GM21619 (cell line): ENCODE data around the gene EDAR.

ENCODE experiments used
- ATAC-seq: cut with Tn5 transposase; IDR thresholded peaks from one replicate; pipeline ENCODE4 v1.9.1; 2021; ENCODE audit not compliant: unreplicated experiment

The EDAR gene

DNA sequence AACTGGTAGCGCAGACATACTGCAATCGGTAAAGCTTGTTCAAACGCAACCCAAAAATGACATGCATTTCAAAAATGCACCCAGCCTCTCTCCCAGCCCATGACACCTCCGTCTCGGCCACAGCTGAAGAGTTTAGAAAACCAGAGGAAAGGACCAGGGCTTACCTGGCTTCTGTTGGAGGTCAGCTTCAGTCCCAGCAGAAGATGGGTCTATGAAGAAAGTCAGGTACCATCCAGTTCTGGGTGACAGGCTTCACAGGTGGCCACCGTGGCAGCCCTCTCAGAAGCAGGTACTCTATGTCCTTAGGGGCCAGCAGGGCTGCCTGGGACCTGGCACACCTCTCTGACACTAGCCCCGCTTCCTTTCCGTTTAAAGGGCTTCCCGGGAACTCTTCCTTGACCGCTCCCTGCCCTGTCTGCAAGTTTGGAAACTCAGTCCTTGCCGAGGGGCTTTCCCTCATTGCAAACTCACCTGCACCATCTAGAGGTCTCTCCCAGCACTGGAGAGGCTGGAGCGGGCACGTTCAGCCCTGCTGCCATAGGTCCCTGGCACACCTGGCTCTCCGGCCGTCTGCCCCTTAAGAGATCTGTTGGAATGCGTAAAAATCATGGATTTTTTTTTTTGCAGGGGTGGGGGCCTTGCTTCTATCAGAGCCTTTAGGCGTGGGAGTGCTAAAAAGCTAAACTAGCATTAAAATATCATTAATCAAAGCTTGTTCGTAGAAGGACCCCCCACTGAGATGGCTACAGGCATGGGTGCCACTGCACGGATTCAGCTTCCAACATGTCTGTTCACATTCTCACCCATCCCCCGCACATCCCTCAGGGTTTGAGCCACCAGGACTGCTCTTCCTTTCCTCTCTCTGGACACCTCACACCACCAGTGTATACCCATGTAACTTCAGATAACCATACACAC is at the start of gene EDAR:
TSS of gene EDAR (minus strand) at position 425 of the 918 bp plus-strand sequence. CDS start 58,206 bp downstream, outside the sequence.
- ATAC-seq, result no peak

DNA sequence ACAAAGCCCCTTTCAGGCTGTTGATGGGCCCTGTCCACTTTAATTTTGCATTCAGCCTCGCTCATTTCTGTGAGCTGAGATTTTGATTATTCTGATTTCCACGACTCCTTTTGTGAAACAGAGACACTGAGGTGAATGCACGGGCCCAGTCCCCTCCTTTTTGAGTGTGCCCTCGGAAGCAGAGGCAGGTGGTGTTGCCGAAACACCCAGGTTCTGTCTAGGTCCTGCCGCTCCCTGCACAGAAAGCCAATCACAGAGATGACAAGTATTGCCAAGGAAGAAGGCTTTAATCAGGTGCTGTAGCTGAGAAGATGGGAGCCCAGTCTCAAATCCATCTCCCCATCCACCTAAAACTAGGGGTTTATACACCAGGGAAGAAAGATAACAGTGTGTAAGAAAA is 44.2 kb upstream of the EDAR start:
- no peak for ATAC-seq

DNA sequence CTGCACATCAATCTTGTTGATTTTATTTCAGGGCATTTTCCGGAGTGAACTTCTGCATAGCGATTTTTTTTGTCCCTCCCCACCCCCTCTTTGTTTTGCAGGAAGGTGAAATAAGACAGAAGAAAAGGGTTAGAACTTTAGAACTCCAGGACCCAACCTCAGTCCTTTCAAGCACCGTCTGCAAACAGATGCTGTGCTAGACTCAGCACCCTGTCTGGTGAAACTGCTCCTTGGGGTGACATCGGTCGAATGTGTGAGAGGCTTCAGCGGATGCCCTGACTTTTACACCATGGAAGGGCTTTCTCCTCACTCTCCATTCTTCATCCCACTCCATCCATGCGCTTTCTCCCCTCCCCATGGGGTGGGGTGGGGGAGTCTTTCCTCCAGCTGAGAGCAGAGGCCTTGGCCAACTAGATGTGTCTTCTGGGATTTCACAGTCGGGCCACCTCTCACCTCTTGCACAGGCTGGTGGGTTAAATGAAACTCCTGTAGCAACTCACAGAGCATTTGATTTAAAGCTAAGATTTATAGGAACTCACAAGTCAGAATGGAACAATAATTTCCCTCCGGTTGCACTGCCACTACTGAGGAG is 43.3 kb upstream of the EDAR start:
- no peak for ATAC-seq

DNA sequence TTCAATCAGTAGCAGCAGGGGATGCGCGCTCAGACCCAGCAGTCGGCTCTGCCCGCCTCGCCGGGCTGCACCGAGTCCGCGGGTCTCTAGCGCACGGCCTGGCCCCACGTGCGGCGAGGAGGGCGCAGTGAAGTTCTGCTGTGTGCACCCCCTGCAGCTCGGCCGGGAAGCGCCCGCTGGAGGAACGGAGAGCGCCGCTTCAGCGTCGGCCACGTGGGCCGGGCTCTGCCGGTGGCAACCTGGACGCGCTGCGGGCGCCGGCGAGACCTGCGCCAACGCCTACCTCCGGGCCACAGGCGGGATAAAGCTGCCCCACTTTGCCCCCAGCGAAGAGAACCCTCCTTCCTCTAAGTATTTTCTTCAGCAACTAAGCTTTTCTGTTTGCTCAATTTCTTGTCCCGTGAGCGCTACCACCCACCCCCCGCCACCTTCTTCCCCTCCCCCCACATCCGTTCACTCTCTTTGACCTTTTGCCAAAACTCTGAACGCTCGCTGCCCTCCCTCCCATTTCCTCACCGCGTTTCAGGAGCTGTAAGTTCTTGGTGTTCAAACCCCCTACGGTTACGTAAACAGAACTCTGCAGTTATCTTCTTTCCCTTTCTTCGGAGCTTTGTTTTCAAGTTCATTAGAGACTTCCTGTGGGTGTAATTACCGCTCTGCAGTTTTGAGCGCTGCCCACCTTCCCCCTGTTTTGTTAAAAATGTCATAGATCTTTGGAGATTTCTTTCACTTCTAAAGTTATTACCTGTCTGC is 42.6 kb upstream of the EDAR start:
- ATAC-seq, result peak; percentile 55

DNA sequence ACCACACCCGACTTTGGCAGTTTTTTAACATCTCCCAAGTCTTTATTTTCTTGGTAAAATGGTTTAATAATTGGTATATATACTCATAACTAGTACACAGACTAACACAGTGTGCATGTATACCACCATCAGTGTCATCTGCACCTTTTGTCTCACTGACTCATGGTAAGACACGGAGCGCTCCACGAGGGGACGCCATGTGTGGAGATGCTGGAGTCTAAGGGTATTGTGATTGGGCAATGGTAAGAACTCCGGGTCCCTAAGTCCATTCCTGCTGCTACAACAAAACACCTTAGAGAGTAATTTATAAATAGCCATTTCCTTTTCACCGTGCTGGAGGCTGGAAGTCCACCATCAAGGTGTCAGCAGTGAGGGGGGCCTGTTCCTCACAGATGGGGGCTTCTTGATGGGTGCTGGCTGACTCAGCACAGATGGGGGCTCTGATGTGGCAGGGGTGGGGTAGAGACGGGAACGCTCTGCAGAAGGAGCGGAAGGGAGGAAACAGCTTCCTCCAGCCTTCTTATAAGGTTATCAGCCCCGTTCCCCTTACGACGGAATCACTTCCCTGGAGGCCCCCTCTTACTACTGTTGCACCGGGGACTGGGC is 42.0 kb upstream of the EDAR start:
- ATAC-seq, result no peak

DNA sequence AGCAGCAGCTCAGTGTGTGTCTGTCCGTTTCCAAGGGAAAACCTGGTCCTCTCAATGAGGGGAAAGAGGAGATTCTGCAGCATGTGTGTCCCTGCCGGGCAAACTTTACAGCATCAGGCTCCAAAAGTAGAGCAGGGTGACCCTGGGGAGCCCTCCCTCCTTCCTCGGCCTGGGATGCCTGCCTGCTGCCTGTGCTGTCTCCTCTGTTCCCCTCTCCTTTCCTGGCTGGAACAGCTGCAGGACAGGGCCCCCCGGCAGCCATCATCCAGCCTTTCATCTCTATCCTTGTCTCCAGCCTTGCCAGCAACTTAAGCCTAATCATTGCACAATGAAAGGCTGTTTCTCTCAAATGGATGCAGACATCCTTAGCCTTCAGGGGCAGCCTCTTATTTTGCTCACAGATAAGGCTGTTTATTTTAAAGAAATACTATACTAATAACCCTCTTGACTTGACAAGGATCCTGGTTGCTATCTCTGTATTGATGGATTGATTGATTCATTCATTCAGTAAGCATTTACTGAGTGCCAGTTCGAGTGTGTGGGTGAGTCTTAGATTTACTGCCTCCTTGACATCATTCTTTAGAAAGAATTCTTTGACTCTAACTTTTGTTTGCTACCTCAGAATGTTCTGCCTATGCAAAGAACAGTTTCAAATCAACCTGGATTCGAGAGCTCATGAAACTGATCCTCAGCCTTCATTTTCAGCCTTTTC is 40.6 kb upstream of the EDAR start:
- no peak for ATAC-seq

DNA sequence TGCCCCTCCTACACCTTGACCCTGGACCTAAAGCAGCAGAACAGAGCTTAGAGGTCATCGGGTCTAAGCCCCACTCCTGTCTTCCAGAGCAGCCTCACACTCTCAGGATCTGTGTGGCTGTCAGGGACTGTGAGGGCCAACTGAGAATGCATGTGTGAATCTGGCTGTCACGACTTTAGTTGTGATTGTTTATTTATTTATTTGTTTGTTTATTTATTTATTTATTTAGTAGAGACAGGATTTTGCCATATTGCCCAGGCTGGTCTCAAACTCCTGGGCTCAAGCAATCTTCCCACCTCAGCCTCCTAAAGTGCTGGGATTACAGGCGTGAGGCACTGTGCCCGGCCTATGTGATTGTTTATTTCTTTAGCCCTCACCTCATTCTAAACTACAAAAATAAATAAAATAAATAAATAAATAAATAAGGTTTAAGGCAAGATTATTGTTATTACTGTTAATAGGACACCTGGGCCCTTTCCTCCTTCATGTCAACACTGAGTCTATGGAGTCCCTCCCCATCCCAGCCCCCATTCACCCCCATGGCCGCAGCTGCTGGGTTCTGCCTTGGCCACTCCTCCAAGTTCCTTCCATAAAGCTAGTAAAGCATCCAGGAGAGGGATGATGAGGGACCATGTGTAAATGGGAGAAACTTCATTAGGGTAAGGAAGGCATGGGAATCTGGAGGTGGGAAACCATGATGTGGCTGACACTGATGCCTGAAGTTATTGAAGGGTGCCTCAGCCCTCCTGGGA is 39.9 kb upstream of the EDAR start:
- no peak for ATAC-seq

DNA sequence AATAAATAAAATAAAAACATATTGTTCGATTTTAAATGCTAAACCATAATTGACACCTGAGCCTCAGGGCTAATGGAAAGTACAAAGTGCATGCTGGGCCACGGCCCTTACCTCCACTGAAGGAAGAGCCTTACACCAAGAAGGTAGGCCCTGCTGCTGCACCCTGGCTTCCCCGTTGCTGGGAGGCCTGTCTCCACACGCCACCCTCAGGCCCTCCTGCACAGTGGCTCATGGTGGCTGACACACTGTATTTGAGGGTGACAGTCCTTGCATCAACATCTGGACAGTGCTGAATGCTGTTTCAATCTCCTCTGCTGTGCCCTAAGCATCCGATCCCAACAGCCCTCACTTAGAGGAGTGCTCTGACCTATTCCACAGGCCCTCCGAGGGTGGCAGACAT is 39.3 kb upstream of the EDAR start:
- ATAC-seq, result no peak

DNA sequence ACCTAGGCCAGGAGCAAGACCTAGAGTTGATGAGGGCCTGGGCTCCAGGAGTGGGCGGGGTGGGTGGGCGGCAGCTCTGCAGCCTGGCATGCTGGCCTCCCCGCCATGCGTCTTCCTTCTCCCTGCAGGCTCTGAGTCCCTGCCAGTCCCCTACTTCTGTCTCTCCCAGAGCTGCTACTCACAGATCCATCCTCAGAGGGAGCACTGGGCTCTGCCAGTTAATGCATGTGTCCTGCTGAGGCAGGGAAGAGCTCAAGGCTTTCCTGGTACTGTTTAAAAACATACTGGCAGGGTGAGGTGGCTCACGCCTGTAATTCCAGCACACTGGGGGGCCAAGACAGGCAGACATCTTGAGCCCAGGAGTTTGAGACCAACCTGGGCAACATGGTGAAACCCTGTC is 38.7 kb upstream of the EDAR start:
- no peak for ATAC-seq

DNA sequence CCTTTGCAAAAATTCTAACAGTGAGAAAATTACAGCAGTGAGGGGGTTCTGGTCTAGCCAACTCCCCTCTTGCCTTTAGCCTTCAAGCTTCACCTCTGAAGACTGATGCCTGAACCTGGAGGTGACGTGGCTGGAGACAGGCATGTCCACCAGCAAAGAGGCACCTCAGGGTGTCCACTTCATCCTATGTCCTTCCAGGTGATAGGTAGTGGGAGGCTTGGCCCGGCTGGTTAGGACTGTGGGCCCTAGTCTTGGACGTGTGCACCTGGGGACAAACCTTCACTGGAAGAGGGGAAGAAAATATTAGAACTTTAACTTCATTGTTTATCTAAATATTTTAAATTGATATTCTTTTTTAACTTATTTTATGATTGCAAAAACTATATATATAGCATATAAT is 35.5 kb upstream of the EDAR start:
- no peak for ATAC-seq

DNA sequence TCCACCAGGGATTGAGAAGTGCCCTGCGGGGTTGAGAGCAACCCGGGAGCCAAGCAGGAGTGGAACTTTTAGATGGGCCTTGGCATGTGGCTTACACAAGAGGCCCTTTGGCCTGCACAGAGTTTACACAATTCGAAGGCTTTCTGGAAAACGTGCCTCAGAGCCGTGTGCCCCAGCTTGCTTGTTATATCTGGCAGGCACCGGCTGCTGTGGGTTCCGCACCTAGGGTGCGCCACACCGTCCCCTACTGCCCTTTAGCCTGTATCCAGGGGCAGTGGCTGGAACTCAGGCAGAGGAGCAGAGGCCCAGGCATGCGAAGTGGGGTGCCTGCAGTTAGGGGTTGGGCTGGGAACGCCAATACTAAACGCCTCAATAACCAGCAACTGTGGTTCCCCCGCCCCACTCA is 32.9 kb upstream of the EDAR start:
- ATAC-seq, result no peak

DNA sequence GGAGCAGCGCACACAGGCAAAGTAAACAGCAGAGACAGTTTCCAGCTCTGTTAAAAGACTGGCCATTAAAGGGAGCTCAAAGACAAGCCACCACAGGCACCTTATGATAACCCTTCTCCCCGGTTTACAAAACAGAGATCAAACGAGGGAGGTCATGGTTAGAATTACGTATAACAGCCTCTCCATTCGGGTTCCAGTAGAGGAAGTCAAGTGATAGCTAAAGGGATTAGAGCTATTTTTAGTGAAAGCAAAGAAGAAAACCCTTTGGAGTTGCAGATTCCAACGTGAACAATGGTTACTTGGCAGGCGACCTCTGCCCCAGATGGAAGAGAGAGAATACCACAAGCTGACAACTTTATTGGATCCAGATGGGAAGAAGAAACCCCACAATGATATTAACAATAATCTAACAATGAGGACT is 31.2 kb upstream of the EDAR start:
- ATAC-seq, result no peak

DNA sequence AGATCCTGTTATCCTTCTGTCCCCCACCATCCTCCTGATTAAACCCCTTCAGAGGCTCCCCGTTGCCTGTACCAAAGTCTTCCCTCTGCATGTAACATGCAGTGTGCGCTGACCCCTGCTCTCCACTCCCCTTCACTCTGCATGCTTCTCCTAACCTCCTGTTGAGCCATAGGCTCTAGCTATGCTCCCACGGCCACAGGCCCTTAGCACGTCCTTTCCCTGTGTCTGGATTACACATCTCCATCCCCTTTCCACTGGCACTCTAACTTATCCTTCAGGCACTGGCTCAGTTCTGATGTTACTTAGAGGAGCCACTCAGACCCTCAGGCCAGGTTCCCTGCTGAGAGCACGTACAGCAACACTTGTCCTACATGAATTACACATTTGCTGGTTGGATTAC is 29.4 kb upstream of the EDAR start:
- no peak for ATAC-seq

DNA sequence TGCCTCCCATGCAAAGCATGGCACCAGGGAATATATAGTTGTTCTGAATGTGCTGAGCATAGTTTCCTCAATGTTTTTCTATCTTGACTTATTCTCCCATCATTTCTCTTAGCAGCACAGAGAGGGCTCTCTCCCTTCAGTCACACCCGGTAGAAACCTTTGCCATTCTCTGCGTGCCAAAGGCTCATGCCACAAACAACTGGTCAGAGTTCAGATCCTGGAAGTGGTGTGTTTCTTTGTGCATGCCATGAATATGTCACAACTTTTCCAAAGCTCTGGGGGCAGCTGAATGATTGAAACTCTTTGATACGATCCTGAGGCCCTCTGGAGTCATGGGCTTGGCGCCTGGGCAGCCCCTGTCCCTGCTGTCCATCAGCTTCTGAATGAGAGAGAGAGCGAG is 28.0 kb upstream of the EDAR start:
- ATAC-seq, result no peak

DNA sequence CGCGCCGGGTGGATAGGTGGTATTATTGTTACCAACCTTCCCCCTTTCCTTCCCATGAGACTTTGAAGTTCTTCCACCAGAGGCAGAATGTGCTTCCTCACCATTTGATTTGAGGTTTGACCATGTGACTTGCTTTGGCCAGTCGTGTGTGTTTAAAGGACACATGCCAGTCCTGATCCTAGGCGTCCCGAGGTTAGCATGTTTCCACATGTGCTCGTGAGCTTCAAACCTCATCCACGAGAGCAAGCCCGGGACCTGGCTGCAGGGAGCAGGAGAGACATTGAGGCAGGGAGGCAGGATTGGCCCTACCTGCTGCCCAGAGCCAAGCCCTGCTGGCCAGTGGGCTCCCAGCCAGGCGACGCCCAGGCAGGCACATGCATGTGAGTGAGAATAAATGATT is 27.4 kb upstream of the EDAR start:
- no peak for ATAC-seq

DNA sequence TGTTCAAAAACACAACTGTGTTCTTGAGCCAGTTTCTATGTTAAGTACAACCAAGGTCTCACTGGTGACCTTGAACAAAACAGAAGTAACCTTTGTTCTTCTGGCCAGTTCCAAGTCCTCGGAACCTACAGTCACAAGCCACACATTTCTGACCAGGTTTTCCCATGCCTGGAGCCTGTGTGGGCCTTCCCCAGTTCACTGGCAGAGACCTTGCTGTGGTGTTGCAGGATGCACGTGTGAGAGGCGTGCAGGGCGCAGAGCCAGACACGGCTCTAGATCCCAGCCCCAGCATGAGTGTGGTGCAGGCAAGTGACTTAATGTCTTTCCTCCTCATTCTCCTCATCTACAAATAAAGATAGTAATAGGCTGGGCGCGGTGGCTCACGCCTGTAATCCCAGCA is 25.5 kb upstream of the EDAR start:
- ATAC-seq, result no peak

DNA sequence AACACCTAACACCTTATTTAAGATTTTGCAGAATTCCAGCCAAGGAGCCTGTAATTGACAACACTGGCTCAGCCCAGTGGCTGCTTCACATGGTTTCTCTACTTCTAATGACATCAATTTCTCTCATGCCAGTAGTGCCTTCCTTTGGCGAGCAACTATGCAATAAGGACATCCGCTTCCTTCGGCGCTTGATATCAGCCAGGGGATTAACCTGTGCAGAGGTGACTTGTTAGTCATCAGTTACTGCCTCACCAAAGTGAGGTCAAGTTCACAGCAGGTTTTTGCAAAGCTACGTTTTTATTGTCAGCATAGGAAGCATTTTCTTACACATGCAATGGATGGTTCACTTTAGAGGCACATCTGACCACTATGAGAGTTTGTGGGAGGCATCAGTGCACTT is 24.0 kb upstream of the EDAR start:
- ATAC-seq, result no peak

DNA sequence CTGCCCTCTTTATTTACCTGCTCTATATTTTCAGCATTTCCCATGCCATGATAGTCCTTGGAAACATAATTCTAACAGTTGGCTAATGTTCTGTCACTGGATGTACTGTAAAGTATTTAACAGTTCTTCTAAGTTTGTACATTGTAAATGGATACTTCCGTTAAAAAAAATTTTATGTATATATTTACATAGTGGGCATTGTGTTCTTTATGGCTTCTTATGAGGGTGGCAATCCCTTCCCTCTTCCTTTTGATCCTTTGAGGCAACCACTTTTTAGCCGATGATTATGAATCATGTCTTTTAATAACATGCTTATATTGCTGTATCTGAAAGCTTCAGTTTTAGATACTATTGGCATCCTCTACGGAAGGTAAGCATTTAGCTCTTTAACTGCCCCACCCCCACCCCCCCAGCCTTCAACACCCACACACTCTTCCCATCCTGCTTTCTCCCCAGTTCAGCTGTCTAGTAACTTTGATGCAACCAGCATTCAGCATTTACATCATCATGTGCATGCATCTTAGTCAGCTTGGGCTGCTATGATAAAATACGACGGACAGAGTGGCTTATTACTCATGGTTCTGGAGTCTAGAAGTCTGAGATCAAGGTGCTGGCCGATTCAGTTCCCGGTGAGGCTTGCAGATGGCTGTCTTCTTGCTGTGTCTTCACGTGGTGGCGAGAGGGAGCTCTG is 21.0 kb upstream of the EDAR start:
- no peak for ATAC-seq

DNA sequence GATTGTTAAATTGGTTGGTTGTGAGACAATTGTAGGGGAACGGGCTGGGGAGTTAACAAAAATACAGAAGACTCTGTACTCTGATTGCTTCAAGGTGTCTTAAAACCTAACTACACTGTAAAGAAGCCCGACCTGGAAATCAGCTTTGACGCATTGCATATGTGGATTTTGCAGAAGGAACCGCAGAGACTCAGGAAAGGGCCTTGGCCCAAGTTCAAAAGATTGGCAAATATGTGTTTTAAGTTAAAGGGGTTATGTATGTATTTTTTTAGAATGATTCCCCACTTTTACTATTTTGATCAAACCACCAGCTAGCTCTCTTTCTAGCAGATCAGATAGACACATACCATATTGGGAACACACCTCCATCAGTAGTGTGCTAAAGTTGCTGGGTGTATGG is 18.0 kb upstream of the EDAR start:
- ATAC-seq, result no peak
